IMR-90 (cell line): ENCODE results near the gene DYNLT3. TPM values are rescaled to one million over a fixed set of nuclear protein-coding genes. Genes with fewer than 3 reads are reported as not detected.

Experiments
- ATAC-seq: fragments of 200-7000 bp; cut with Tn5 transposase; 2 replicates; pipeline ENCODE4 v1.9.1; 2020; ENCODE audit warnings: low read depth, mild to moderate bottlenecking, moderate library complexity
- BruUV-seq: library from RNA; stranded (reverse); fragments of 400-500 nt; replicated peaks from 2 replicates; lab custom pipeline; 2021; lab: Mats Ljungman, UMichigan
- CTCF ChIA-PET: fragments of 300-600 bp; formaldehyde crosslinking; extraction: SDS; loops from one replicate; lab custom pipeline; 2021; ENCODE audit warnings: antibody characterized with exemption; lab: Yijun Ruan, JAX
- POLR2A ChIA-PET: fragments of 300-600 bp; sonication (Branson Sonifier 250); formaldehyde crosslinking; loops from one replicate; lab custom pipeline; 2022; ENCODE audit warnings: antibody characterized with exemption; ENCODE audit not compliant: unreplicated experiment; lab: Charles Lee
- DNase-seq: peaks from one replicate; pipeline ENCODE4 v3.0.0; 2013
- H2AFZ ChIP-seq: replicated peaks from 2 replicates; pipeline ENCODE3; 2013; ENCODE audit warnings: low read length, mild to moderate bottlenecking; ENCODE audit not compliant: poor library complexity
- H2AK5ac ChIP-seq: 2 replicates; pipeline ENCODE4 v1.6.1; 2013; ENCODE audit warnings: low read depth, low read length, inconsistent platforms
- H2AK9ac ChIP-seq: replicated peaks from 2 replicates; pipeline ENCODE3; 2013; ENCODE audit warnings: mild to moderate bottlenecking, low read depth, low read length, moderate library complexity; ENCODE audit not compliant: poor library complexity
- H2BK120ac ChIP-seq: 2 replicates; pipeline ENCODE4 v1.6.1; 2013; ENCODE audit warnings: low read depth, low read length, inconsistent platforms
- H2BK15ac ChIP-seq: 3 replicates; pipeline ENCODE4 v1.6.1; 2013; ENCODE audit warnings: low read depth, low read length, inconsistent platforms
- H2BK20ac ChIP-seq: 2 replicates; pipeline ENCODE4 v1.6.1; 2013; ENCODE audit warnings: low read depth, mild to moderate bottlenecking, inconsistent platforms, low read length, moderate library complexity
- H2BK5ac ChIP-seq: 2 replicates; pipeline ENCODE4 v1.6.1; 2013; ENCODE audit warnings: mild to moderate bottlenecking, low read depth, low read length, inconsistent platforms; ENCODE audit not compliant: poor library complexity, severe bottlenecking
- H3K14ac ChIP-seq: replicated peaks from 2 replicates; pipeline ENCODE4 v1.6.1; 2013; ENCODE audit warnings: low read depth, low read length, inconsistent platforms
- H3K18ac ChIP-seq: 2 replicates; pipeline ENCODE4 v1.6.1; 2013; ENCODE audit warnings: low read depth, low read length, control low read depth
- H3K23ac ChIP-seq: 2 replicates; pipeline ENCODE4 v1.6.1; 2013; ENCODE audit warnings: low read depth, low read length, inconsistent platforms
- H3K27ac ChIP-seq: 2 replicates; pipeline ENCODE4 v1.5.1; 2013; ENCODE audit warnings: mild to moderate bottlenecking, control low read depth, low read length; ENCODE audit not compliant: insufficient read depth
- H3K27me3 ChIP-seq: 2 replicates; pipeline ENCODE4 v1.6.1; 2013; ENCODE audit warnings: low read length; ENCODE audit not compliant: control insufficient read depth, insufficient read depth
- H3K36me3 ChIP-seq: 2 replicates; pipeline ENCODE4 v1.6.1; 2013; ENCODE audit warnings: low read length, mixed read lengths; ENCODE audit not compliant: control insufficient read depth, insufficient read depth
- H3K4ac ChIP-seq: 2 replicates; pipeline ENCODE4 v1.6.1; 2013; ENCODE audit warnings: low read depth, low read length, inconsistent platforms
- H3K4me1 ChIP-seq: 2 replicates; pipeline ENCODE4 v1.6.1; 2013; ENCODE audit warnings: low read length, mixed read lengths; ENCODE audit not compliant: control insufficient read depth, insufficient read depth
- H3K4me2 ChIP-seq: 2 replicates; pipeline ENCODE4 v1.6.1; 2013; ENCODE audit warnings: low read depth, mild to moderate bottlenecking, control low read depth, low read length, moderate library complexity
- H3K4me3 ChIP-seq: 2 replicates; pipeline ENCODE4 v1.5.1; 2013; ENCODE audit warnings: low read depth, mild to moderate bottlenecking, control low read depth, low read length, moderate library complexity; ENCODE audit not compliant: insufficient read depth
- H3K56ac ChIP-seq: 2 replicates; pipeline ENCODE4 v1.6.1; 2013; ENCODE audit warnings: low read length, inconsistent platforms; ENCODE audit not compliant: insufficient read depth; ENCODE audit errors: extremely low read depth
- H3K79me1 ChIP-seq, 2 experiments: 2 replicates each; pipeline ENCODE4 v1.6.1; 2013; ENCODE audit warnings: low read length in 2 of 2, inconsistent platforms in 1 of 2, low read depth in 1 of 2
- H3K9ac ChIP-seq: 2 replicates; pipeline ENCODE4 v1.6.1; 2013; ENCODE audit warnings: low read depth, low read length, control low read depth
- H3K9me1 ChIP-seq: 2 replicates; pipeline ENCODE4 v1.6.1; 2013; ENCODE audit warnings: low read length, inconsistent platforms; ENCODE audit not compliant: insufficient read depth
- H3K9me3 ChIP-seq: 2 replicates; pipeline ENCODE4 v1.6.1; 2013; ENCODE audit warnings: low read length; ENCODE audit not compliant: control insufficient read depth, insufficient read depth
- H4K20me1 ChIP-seq: 2 replicates; pipeline ENCODE4 v1.6.1; 2013; ENCODE audit warnings: low read length, inconsistent platforms; ENCODE audit not compliant: insufficient read depth
- H4K5ac ChIP-seq: 2 replicates; pipeline ENCODE4 v1.6.1; 2013; ENCODE audit warnings: mild to moderate bottlenecking, low read depth, low read length, control low read depth
- H4K8ac ChIP-seq, 2 experiments: 2 replicates each; pipeline ENCODE4 v1.6.1; 2013; ENCODE audit warnings: low read depth in 2 of 2, low read length in 2 of 2, control low read depth in 1 of 2, inconsistent platforms in 1 of 2
- H4K91ac ChIP-seq: 2 replicates; pipeline ENCODE4 v1.6.1; 2013; ENCODE audit warnings: low read depth, low read length, inconsistent platforms; ENCODE audit not compliant: insufficient read depth
- BHLHE40 ChIP-seq: fragments of 150-350 bp; IDR thresholded peaks from 2 replicates; pipeline ENCODE4 v1.6.1; 2016; ENCODE audit warnings: mild to moderate bottlenecking, low read depth, low read length
- CEBPB ChIP-seq: IDR thresholded peaks from 2 replicates; pipeline ENCODE4 v1.6.1; 2012; ENCODE audit warnings: low read depth, low read length, improper control_type of control experiment
- MXI1 ChIP-seq: IDR thresholded peaks from 2 replicates; pipeline ENCODE4 v1.6.1; 2012; ENCODE audit warnings: low read depth, mild to moderate bottlenecking, low read length, moderate library complexity, borderline replicate concordance
- WGBS, 2 experiments: methylation state at CpG; one replicate each; pipeline versions ENCODE4 v1.1.5 to v1.1.7; 2013; ENCODE audit warnings: missing lambda C conversion rate in 2 of 2; ENCODE audit not compliant: insufficient read length in 1 of 2; ENCODE audit errors: extremely low coverage in 2 of 2; 5-methylcytosine and 5-hydroxymethylcytosine counted together
- dilution Hi-C: fragments of 300-500 bp; cut with HindIII; formaldehyde crosslinking; loops from one replicate; pipeline ENCODE4 v1.14.3; 2018; ENCODE audit warnings: low sequenced_read_pairs; ENCODE audit not compliant: unreplicated experiment
- in situ Hi-C: fragments of 300-500 bp; cut with MboI; formaldehyde crosslinking; loops from 3 replicates; pipeline ENCODE4 v1.14.3; 2019; ENCODE audit warnings: low sequenced_read_pairs, inconsistent platforms, mixed read lengths
- intact Hi-C: fragments of 100-400 bp; cut with micrococcal nuclease; formaldehyde crosslinking; loops from 2 replicates; pipeline ENCODE4 v1.10.0; 2022
- polyA plus RNA-seq, 3 experiments: library from polyadenylated mRNA; depleted of rRNA; stranded (reverse); fragments of >200 nt; gene quantifications; 2 replicates each; pipeline ENCODE4 v1.2.3, GENCODE V29; 2012; ENCODE audit warnings: low replicate concordance in 1 of 3
- total RNA-seq: library from RNA; depleted of rRNA; stranded (reverse); fragments of >200 nt; gene quantifications from 2 replicates; pipeline ENCODE4 v1.2.3, GENCODE V29; 2012

DYNLT3 gene
- total and polyA plus RNA-seq, 2 of the 4 experiments (the other 2 are of a cell fraction): 15.7 to 18.8 TPM

- Histone ChIP-seq H3K56ac (no peak overlapping the region), H3K27me3 (no peaks in the 10 kb centered on the region), H4K5ac (no peak overlapping the region), H4K20me1 (no peaks in the 10 kb centered on the region), H2BK120ac (no peak overlapping the region), H3K4me3 (no peak overlapping the region), H3K4ac (no peak overlapping the region), H3K9me1 (no peaks in the 10 kb centered on the region), H4K8ac (no peak overlapping the region), H3K4me2 (no peak overlapping the region), H2AK5ac (no peak overlapping the region), H3K79me1 (no peaks in the 10 kb centered on the region), H4K91ac (no peak overlapping the region), H3K23ac (no peak overlapping the region), H2AFZ (no peak overlapping the region), H3K36me3 (no peaks in the 10 kb centered on the region), H3K18ac (no peak overlapping the region), H2BK15ac (no peak overlapping the region), H3K14ac (no peak overlapping the region), H3K9me3 (no peaks in the 10 kb centered on the region), H2AK9ac (no peak overlapping the region), H3K9ac (no peak overlapping the region), H3K27ac (no peak overlapping the region), H3K4me1 (peaks cover 3% of the 10 kb centered on the region; the same call in 1 of the 2 replicates), H2BK5ac (no peak overlapping the region), H2BK20ac (no peak overlapping the region)
- ChIA-PET CTCF (interaction anchor here (1.3 kb wide), 1 partner anchor 13 kb away, joined by 4 read pairs; no protein-coding TSS in a partner anchor), POLR2A (no interaction called here)
- no CpG with 5 or more reads among the region's 1 CpG for WGBS, 2 experiments
- DNase-seq (peak; percentile 38), ATAC-seq (peak; percentile 67)
- intact Hi-C loops (no loop called here), in situ Hi-C loops (no loop called here), dilution Hi-C loops (no loop called here)
- BruUV-seq: no TSS peak
- TF ChIP-seq CEBPB: peak; percentile 50
- TF ChIP-seq BHLHE40: no peak
- no peak for TF ChIP-seq MXI1
These were observed 17.0 kb downstream of the DYNLT3 start for GRCh38 chrX:37830371-37830770.
